ENCODE measurements around the gene SNX21.

- TF ChIP-seq SPI1 (IDR thresholded peaks at IDR 0.05; ENCODE audit: borderline replicate concordance, low read depth): no peak
- no peak for TF ChIP-seq CTCF (IDR thresholded peaks at IDR 0.05; ENCODE audit: insufficient read depth, low read length)
- no peak for TF ChIP-seq REST (IDR thresholded peaks at IDR 0.05; ENCODE audit: insufficient replicate concordance, low read depth)
- no peak for TF ChIP-seq GABPA (IDR thresholded peaks at IDR 0.05; ENCODE audit: low read depth)
Measured at GRCh38 chr20:45853484-45853883, 19.9 kb downstream of the SNX21 start.

All from HL-60 (cell line).